ENCODE measurements around the gene ART4.
A peak's percentile ranks its signal among the peaks of the same experiment; 100 is the strongest.

ART4 gene

GRCh38 chr12:14810167-14810952, 33.0 kb downstream of the ART4 start:
- DNase-seq (ENCODE audit: low spot score) = no peak

- DNase-seq (ENCODE audit: low spot score) = no peak
Observed at GRCh38 chr12:14803830-14804160, 39.5 kb downstream of the ART4 start.

- peak; percentile 93 for DNase-seq (ENCODE audit: low spot score)
Observed at GRCh38 chr12:14803011-14803829, 40.1 kb downstream of the ART4 start, which contains the start of the genes C12orf60 and WBP11. Gene C12orf60, plus strand, starts transcription at chr12:14803670. Its CDS starts 19,266 bp downstream, at chr12:14822936. Gene WBP11, minus strand, starts transcription at chr12:14803478. Its CDS starts 2,095 bp downstream, at chr12:14801383.

GRCh38 chr12:14802721-14803010, 40.7 kb downstream of the ART4 start:
- peak; percentile 10 for DNase-seq (ENCODE audit: low spot score)

- DNase-seq (ENCODE audit: low spot score) = no peak
Observed at GRCh38 chr12:14802247-14802646, 41.1 kb downstream of the ART4 start.

GRCh38 chr12:14795028-14795448, 48.3 kb downstream of the ART4 start:
- no peak for DNase-seq (ENCODE audit: low spot score)

GRCh38 chr12:14785568-14785967, 57.8 kb downstream of the ART4 start:
- no peak for DNase-seq (ENCODE audit: low spot score)

GRCh38 chr12:14784471-14784870, 58.9 kb downstream of the ART4 start:
- no peak for DNase-seq (ENCODE audit: low spot score)

GRCh38 chr12:14782756-14783155, 60.6 kb downstream of the ART4 start:
- DNase-seq (ENCODE audit: low spot score) = no peak

- DNase-seq (ENCODE audit: low spot score) = no peak
Observed at GRCh38 chr12:14781563-14781962, 61.8 kb downstream of the ART4 start.

GRCh38 chr12:14780859-14781258, 62.5 kb downstream of the ART4 start:
- no peak for DNase-seq (ENCODE audit: low spot score)

GRCh38 chr12:14779834-14780233, 63.5 kb downstream of the ART4 start:
- no peak for DNase-seq (ENCODE audit: low spot score)

- DNase-seq (ENCODE audit: low spot score) = no peak
Observed at GRCh38 chr12:14777271-14777670, 66.1 kb downstream of the ART4 start.

GRCh38 chr12:14776236-14776961, 66.9 kb downstream of the ART4 start:
- no peak for DNase-seq (ENCODE audit: low spot score)

GRCh38 chr12:14775636-14775980, 67.7 kb downstream of the ART4 start:
- DNase-seq (ENCODE audit: low spot score) = no peak

Measured in germinal center (tissue), 1 donor.